ENCODE measurements around the gene CCNT2.

- TF ChIP-seq SIN3A (IDR thresholded peaks at IDR 0.05; ENCODE audit: borderline replicate concordance, insufficient read depth, low read length) = no peak
- no peak for TF ChIP-seq TAF1 (IDR thresholded peaks at IDR 0.05; ENCODE audit: borderline replicate concordance, insufficient read depth, low read length)
- no peak for TF ChIP-seq REST (IDR thresholded peaks at IDR 0.05; ENCODE audit: insufficient read depth in 1 of 2, low read depth in 2 of 2, low read length in 2 of 2)
- TF ChIP-seq POLR2AphosphoS5 (IDR thresholded peaks at IDR 0.05; ENCODE audit: low read depth, low read length) = no peak
- TF ChIP-seq FOXP2 (optimal IDR thresholded peaks at IDR 0.05; ENCODE audit: borderline replicate concordance, extremely low read depth, extremely low read length, insufficient read depth) = no peak
These were observed 18.5 kb upstream of the CCNT2 start for GRCh38 chr2:134900151-134900550.

Data from PFSK-1 (cell line).